ENCODE measurements around the gene CACNA1C. TPM values are rescaled to one million over a fixed set of nuclear protein-coding genes. Genes with fewer than 3 reads are reported as not detected.

The CACNA1C gene
- total RNA-seq, 1 experiment from 2014 or later: 3.7 TPM

GRCh38 chr12:2389079-2389790 lies 336.4 kb downstream of the CACNA1C start:
- DNase-seq (ENCODE audit: low spot score): no peak
- ChIA-PET POLR2A (ENCODE audit: low non-redundant PET) (no interaction called here), CTCF (no interaction called here)
- intact Hi-C loops (cut with micrococcal nuclease; ENCODE audit: unreplicated experiment): loop anchor here (10.0 kb wide), 1 partner anchor 196 kb away; no protein-coding TSS in a partner anchor
- H3K36me3 ChIP-seq (ENCODE audit: insufficient read depth, low read length, poor library complexity, severe bottlenecking): no peaks in the 10 kb centered on the region
- H3K27ac ChIP-seq (ENCODE audit: low read depth, low read length, poor library complexity, severe bottlenecking): no peak overlapping the region
- H3K4me3 ChIP-seq (ENCODE audit: low read depth, low read length, poor library complexity, severe bottlenecking): no peak overlapping the region
- H3K9me3 ChIP-seq (ENCODE audit: low read depth, low read length, poor library complexity, severe bottlenecking): no peaks in the 10 kb centered on the region
- no peaks in the 10 kb centered on the region for H3K27me3 ChIP-seq (replicated peaks; ENCODE audit: insufficient read depth, low read depth, low read length, poor library complexity)
- no peaks in the 10 kb centered on the region for H3K4me1 ChIP-seq (ENCODE audit: insufficient read depth, low read length, poor library complexity, severe bottlenecking)
- no TSS peak for BruUV-seq (replicated peaks)
- TF ChIP-seq EZH2 (IDR thresholded peaks at IDR 0.05; ENCODE audit: borderline replicate concordance, low read depth, low read length, poor library complexity, severe bottlenecking): no peak
- no peak for TF ChIP-seq CTCF (conservative IDR thresholded peaks at IDR 0.05; ENCODE audit: low read depth, low read length)

GRCh38 chr12:2390133-2390532 lies 337.3 kb downstream of the CACNA1C start:
- no TSS peak for BruUV-seq (replicated peaks)
- TF ChIP-seq EZH2 (IDR thresholded peaks at IDR 0.05; ENCODE audit: borderline replicate concordance, low read depth, low read length, poor library complexity, severe bottlenecking): no peak
- no peak for TF ChIP-seq CTCF (conservative IDR thresholded peaks at IDR 0.05; ENCODE audit: low read depth, low read length)
- no peak for DNase-seq (ENCODE audit: low spot score)
- ChIA-PET CTCF (no interaction called here), POLR2A (ENCODE audit: low non-redundant PET) (no interaction called here)
- no peak overlapping the region for H3K4me3 ChIP-seq (ENCODE audit: low read depth, low read length, poor library complexity, severe bottlenecking)
- H3K9me3 ChIP-seq (ENCODE audit: low read depth, low read length, poor library complexity, severe bottlenecking): no peaks in the 10 kb centered on the region
- H3K27ac ChIP-seq (ENCODE audit: low read depth, low read length, poor library complexity, severe bottlenecking): no peak overlapping the region
- intact Hi-C loops (cut with micrococcal nuclease; ENCODE audit: unreplicated experiment): no loop called here
- H3K36me3 ChIP-seq (ENCODE audit: insufficient read depth, low read length, poor library complexity, severe bottlenecking): no peaks in the 10 kb centered on the region
- H3K4me1 ChIP-seq (ENCODE audit: insufficient read depth, low read length, poor library complexity, severe bottlenecking): no peaks in the 10 kb centered on the region
- no peaks in the 10 kb centered on the region for H3K27me3 ChIP-seq (replicated peaks; ENCODE audit: insufficient read depth, low read depth, low read length, poor library complexity)

GRCh38 chr12:2390850-2391390 lies 338.1 kb downstream of the CACNA1C start:
- CTCF ChIA-PET: no interaction called here
- H3K27me3 ChIP-seq (replicated peaks; ENCODE audit: insufficient read depth, low read depth, low read length, poor library complexity): no peaks in the 10 kb centered on the region
- POLR2A ChIA-PET (ENCODE audit: low non-redundant PET): no interaction called here
- no peaks in the 10 kb centered on the region for H3K9me3 ChIP-seq (ENCODE audit: low read depth, low read length, poor library complexity, severe bottlenecking)
- intact Hi-C loops (cut with micrococcal nuclease; ENCODE audit: unreplicated experiment): no loop called here
- TF ChIP-seq CTCF (conservative IDR thresholded peaks at IDR 0.05; ENCODE audit: low read depth, low read length) (no peak), EZH2 (IDR thresholded peaks at IDR 0.05; ENCODE audit: borderline replicate concordance, low read depth, low read length, poor library complexity, severe bottlenecking) (no peak)
- H3K4me1 ChIP-seq (ENCODE audit: insufficient read depth, low read length, poor library complexity, severe bottlenecking): no peaks in the 10 kb centered on the region
- no peak for DNase-seq (ENCODE audit: low spot score)
- BruUV-seq (replicated peaks): no TSS peak
- H3K36me3 ChIP-seq (ENCODE audit: insufficient read depth, low read length, poor library complexity, severe bottlenecking): no peaks in the 10 kb centered on the region
- no peak overlapping the region for H3K27ac ChIP-seq (ENCODE audit: low read depth, low read length, poor library complexity, severe bottlenecking)
- H3K4me3 ChIP-seq (ENCODE audit: low read depth, low read length, poor library complexity, severe bottlenecking): no peak overlapping the region

Measured in A673 (cell line).